HepG2 (cell line): ENCODE data around the gene PEF1. TPM values are rescaled to one million over a fixed set of nuclear protein-coding genes. Genes with fewer than 3 reads are reported as not detected.

ENCODE experiments used
- ATAC-seq: fragments of 200-7000 bp; cut with Tn5 transposase; 3 replicates; pipeline ENCODE4 v1.9.1; 2020; ENCODE audit warnings: mild to moderate bottlenecking, moderate library complexity
- BruUV-seq: library from RNA; stranded (reverse); fragments of 400-500 nt; replicated peaks from 2 replicates; lab custom pipeline; 2021; lab: Mats Ljungman, UMichigan
- CTCF ChIA-PET: fragments of 300-600 bp; formaldehyde crosslinking; extraction: SDS; loops from one replicate; lab custom pipeline; 2021; ENCODE audit warnings: low total read pairs, inconsistent platforms, low intra/inter-chr PET ratio; lab: Yijun Ruan, JAX
- POLR2A ChIA-PET: fragments of 350-600 bp; sonication (Branson Sonifier 250); formaldehyde crosslinking; loops from one replicate; lab custom pipeline; 2020; ENCODE audit warnings: antibody characterized with exemption, inconsistent platforms; lab: Yijun Ruan, JAX
- DNase-seq: peaks from one replicate; pipeline ENCODE4 v3.0.0-alpha.2; 2015; ENCODE audit warnings: low spot score
- FAIRE-seq: peaks from 3 replicates; lab custom pipeline; 2011; peaks lifted over from hg19 to GRCh38; lab: Jason Lieb, UNC
- H2AFZ ChIP-seq: one replicate; pipeline ENCODE4 v1.6.1; 2011; ENCODE audit warnings: low read length, inconsistent platforms
- H3K27ac ChIP-seq: fragments of 300-600 bp; 3 replicates; pipeline ENCODE4 v1.8.0; 2011; ENCODE audit warnings: mixed run types, mild to moderate bottlenecking, mixed read lengths, low read length, inconsistent platforms; ENCODE audit not compliant: insufficient read depth; ENCODE audit errors: extremely low read length
- H3K27me3 ChIP-seq, 2 experiments: fragments of 200-600 bp in 1 of 2; 2 replicates in 1 of 2; 3 replicates in 1 of 2; pipeline versions ENCODE4 v1.6.0 to v1.8.0; 2011; ENCODE audit warnings: low read length in 2 of 2, mild to moderate bottlenecking in 2 of 2, moderate library complexity in 2 of 2, inconsistent platforms in 1 of 2; ENCODE audit not compliant: insufficient read depth in 2 of 2, control insufficient read depth in 1 of 2
- H3K36me3 ChIP-seq, 2 experiments: fragments of 200-600 bp in 1 of 2; replicated peaks in 1 of 2; 2 replicates in 1 of 2; 3 replicates in 1 of 2; pipeline versions ENCODE4 v1.5.1 to v1.8.0; 2011; ENCODE audit warnings: low read length in 2 of 2, inconsistent platforms in 1 of 2; ENCODE audit not compliant: insufficient read depth in 2 of 2, control insufficient read depth in 1 of 2
- H3K4me1 ChIP-seq: 2 replicates; pipeline ENCODE4 v1.5.1; 2012; ENCODE audit warnings: low read length, inconsistent platforms; ENCODE audit not compliant: insufficient read depth
- H3K4me2 ChIP-seq: 2 replicates; pipeline ENCODE4 v1.6.0; 2011; ENCODE audit warnings: low read depth, low read length, inconsistent platforms
- H3K4me3 ChIP-seq, 3 experiments: fragments of 200-600 bp in 1 of 3; sonication (generic), shearing (Covaris generic) in 1 of 3; replicated peaks in 1 of 3; 2 replicates each; pipeline ENCODE4 v1.5.1; 2011 to 2016; ENCODE audit warnings: low read length in 3 of 3, inconsistent platforms in 2 of 3, low read depth in 2 of 3, mild to moderate bottlenecking in 2 of 3, control low read depth in 1 of 3, mixed read lengths in 1 of 3; ENCODE audit not compliant: insufficient read depth in 1 of 3
- H3K79me2 ChIP-seq: one replicate; pipeline ENCODE4 v1.6.1; 2011; ENCODE audit warnings: low read length, inconsistent platforms; ENCODE audit not compliant: insufficient read depth
- H3K9ac ChIP-seq: 2 replicates; pipeline ENCODE4 v1.6.0; 2011; ENCODE audit warnings: mild to moderate bottlenecking, low read depth, low read length, inconsistent platforms; ENCODE audit not compliant: insufficient read depth
- H3K9me3 ChIP-seq: 2 replicates; pipeline ENCODE4 v1.5.1; 2012; ENCODE audit warnings: mild to moderate bottlenecking, low read length
- H4K20me1 ChIP-seq: 2 replicates; pipeline ENCODE4 v1.6.0; 2011; ENCODE audit warnings: inconsistent platforms, mild to moderate bottlenecking, low read length, moderate library complexity; ENCODE audit not compliant: insufficient read depth
- BHLHE40 ChIP-seq: IDR thresholded peaks from 2 replicates; pipeline ENCODE4 v1.6.1; 2011; ENCODE audit warnings: low read length, improper control_type of control experiment
- CTCF ChIP-seq: sonication (generic); formaldehyde crosslinking; IDR thresholded peaks from 2 replicates; pipeline ENCODE4 v1.5.0; 2020; ENCODE audit warnings: mild to moderate bottlenecking, missing genetic modification reagents, moderate library complexity
- DDIT3 ChIP-seq: sonication (generic); formaldehyde crosslinking; IDR thresholded peaks from 2 replicates; pipeline ENCODE4 v1.4.0; 2020; ENCODE audit warnings: mild to moderate bottlenecking, missing genetic modification reagents
- E2F2 ChIP-seq: sonication (generic); formaldehyde crosslinking; IDR thresholded peaks from 2 replicates; pipeline ENCODE4 v1.4.0; 2020; ENCODE audit warnings: missing genetic modification reagents, borderline replicate concordance
- EP300 ChIP-seq, 3 experiments: sonication (generic) in 1 of 3; formaldehyde crosslinking in 1 of 3; IDR thresholded peaks; 2 replicates each; pipeline versions ENCODE4 v1.5.1 to v1.6.1; 2011 to 2020; ENCODE audit warnings: low read depth in 2 of 3, low read length in 2 of 3, borderline replicate concordance in 1 of 3, improper control_type of control experiment in 1 of 3, mild to moderate bottlenecking in 1 of 3, missing genetic modification reagents in 1 of 3, moderate library complexity in 1 of 3
- FOSL1 ChIP-seq: sonication (generic); formaldehyde crosslinking; IDR thresholded peaks from 2 replicates; pipeline ENCODE4 v1.9.0; 2021; ENCODE audit warnings: missing genetic modification reagents, borderline replicate concordance
- HIVEP1 ChIP-seq: sonication (generic); formaldehyde crosslinking; IDR thresholded peaks from 2 replicates; pipeline ENCODE4 v1.4.0; 2020; ENCODE audit warnings: mild to moderate bottlenecking, missing genetic modification reagents
- HNRNPL ChIP-seq: fragments of 200-400 bp; formaldehyde crosslinking; IDR thresholded peaks from 2 replicates; pipeline ENCODE4 v1.6.1; 2017; ENCODE audit warnings: mild to moderate bottlenecking, low read depth, low read length
- KLF13 ChIP-seq: sonication (generic); formaldehyde crosslinking; IDR thresholded peaks from 2 replicates; pipeline ENCODE4 v1.4.0; 2020; ENCODE audit warnings: mild to moderate bottlenecking, missing genetic modification reagents
- SALL2 ChIP-seq: sonication (generic); formaldehyde crosslinking; IDR thresholded peaks from 2 replicates; pipeline ENCODE4 v1.8.1; 2023; ENCODE audit warnings: mild to moderate bottlenecking, missing genetic modification reagents, inconsistent platforms
- SOX6 ChIP-seq, 2 experiments: fragments of 450-650 bp in 1 of 2; sonication (generic) in 1 of 2; formaldehyde crosslinking in 1 of 2; IDR thresholded peaks; 2 replicates each; pipeline versions ENCODE4 v1.4.0 to v1.6.1; 2017 to 2020; ENCODE audit warnings: antibody characterized with exemption in 1 of 2, mild to moderate bottlenecking in 1 of 2, missing genetic modification reagents in 1 of 2
- TGIF2 ChIP-seq: IDR thresholded peaks from 2 replicates; pipeline ENCODE4 v1.6.1; 2016; ENCODE audit warnings: control low read depth, missing compliant biosample characterization
- ZFP90 ChIP-seq: sonication (generic); formaldehyde crosslinking; IDR thresholded peaks from 2 replicates; pipeline ENCODE4 v1.8.0; 2022; ENCODE audit warnings: missing genetic modification reagents, mild to moderate bottlenecking, inconsistent platforms, borderline replicate concordance
- ZNF256 ChIP-seq: sonication (generic); formaldehyde crosslinking; conservative IDR thresholded peaks from 2 replicates; pipeline ENCODE4 v1.4.0; 2020; ENCODE audit warnings: missing genetic modification reagents
- ZNF263 ChIP-seq: sonication (generic); formaldehyde crosslinking; IDR thresholded peaks from 2 replicates; pipeline ENCODE4 v1.4.0; 2020; ENCODE audit warnings: missing genetic modification reagents
- WGBS: methylation state at CpG from one replicate; pipeline ENCODE4 v1.1.6; 2017; ENCODE audit warnings: low lambda C conversion rate; 5-methylcytosine and 5-hydroxymethylcytosine counted together
- in situ Hi-C: cut with HindIII; loops from 2 replicates; pipeline ENCODE4 v1.10.0; 2017; ENCODE audit warnings: low pct_unique_long_range_greater_than_20kb; ENCODE audit not compliant: extremely low pct_ligation_motif_present
- intact Hi-C: fragments of 100-400 bp; cut with micrococcal nuclease; formaldehyde crosslinking; loops from one replicate; pipeline ENCODE4 v1.10.0; 2022; ENCODE audit not compliant: unreplicated experiment
- polyA plus RNA-seq, 8 experiments: library from polyadenylated mRNA; depleted of rRNA in 3 of 8; stranded (reverse) in 7 of 8; unstranded in 1 of 8; fragments of >200 nt; fragmentation: Illumina TruSeq in 4 of 8; extraction: Trizol in 4 of 8; gene quantifications; 2 replicates each; pipeline versions ENCODE4 v1.2.1 to v1.2.3, GENCODE V29; 2011 to 2016; ENCODE audit warnings: low read depth in 4 of 8, missing spikeins in 1 of 8, mixed read lengths in 1 of 8; ENCODE audit not compliant: insufficient read depth in 1 of 8
- total RNA-seq, 5 experiments: library from RNA; depleted of rRNA; stranded (reverse); fragments of >200 nt; fragmentation: Illumina TruSeq; extraction: Trizol; gene quantifications; 2 replicates each; pipeline ENCODE4 v1.2.3, GENCODE V29; 2016; ENCODE audit warnings: low read depth in 1 of 5

Gene PEF1
- total and polyA plus RNA-seq, 2 of the 13 experiments (the other 11 are each of a cell fraction or from before 2014, with no cell fraction given): 57.1 to 57.8 TPM

- H3K4me3 ChIP-seq: no peak overlapping the region
- no peaks in the 10 kb centered on the region for H4K20me1 ChIP-seq
- no peaks in the 10 kb centered on the region for H3K79me2 ChIP-seq
- WGBS: 82% methylated on average over 7 of the region's 11 CpGs
- intact Hi-C loops: no loop called here
- H3K4me1 ChIP-seq: no peaks in the 10 kb centered on the region
- no peak overlapping the region for H3K9ac ChIP-seq
- POLR2A ChIA-PET: no interaction called here
- BruUV-seq: no TSS peak
- no peak overlapping the region for H3K4me2 ChIP-seq
- FAIRE-seq: no peak
- peak; percentile 88 for ATAC-seq
- no peaks in the 10 kb centered on the region for H3K27me3 ChIP-seq
- TF ChIP-seq ZNF256 (no peak), CTCF (CRISPR knock-in tag) (peak; percentile 41), HNRNPL (peak; percentile 81; the same call in 1 of the 2 replicates), HIVEP1 (CRISPR knock-in tag) (no peak)
- no peaks in the 10 kb centered on the region for H3K36me3 ChIP-seq
- no peak for DNase-seq
- H3K27ac ChIP-seq: no peak overlapping the region
- no peaks in the 10 kb centered on the region for H3K9me3 ChIP-seq
- CTCF ChIA-PET: no interaction called here
- no peak overlapping the region for H2AFZ ChIP-seq
- in situ Hi-C loops: no loop called here
Measured at GRCh38 chr1:31683997-31684396, 39.3 kb upstream of the PEF1 start.

- intact Hi-C loops (no loop called here), in situ Hi-C loops (no loop called here)
- no peaks in the 10 kb centered on the region for H4K20me1 ChIP-seq
- H3K4me2 ChIP-seq: no peak overlapping the region
- no peak for ATAC-seq
- no peak overlapping the region for H3K4me3 ChIP-seq
- no peak for FAIRE-seq
- H3K9me3 ChIP-seq: no peaks in the 10 kb centered on the region
- WGBS: 83% methylated on average over 4 of the region's 9 CpGs
- no peak overlapping the region for H3K9ac ChIP-seq
- H3K36me3 ChIP-seq: no peaks in the 10 kb centered on the region
- ChIA-PET CTCF (no interaction called here), POLR2A (no interaction called here)
- no peak overlapping the region for H2AFZ ChIP-seq
- no peak overlapping the region for H3K27ac ChIP-seq
- H3K4me1 ChIP-seq: no peaks in the 10 kb centered on the region
- H3K79me2 ChIP-seq: no peaks in the 10 kb centered on the region
- BruUV-seq: no TSS peak
- DNase-seq: no peak
- H3K27me3 ChIP-seq: no peaks in the 10 kb centered on the region
- TF ChIP-seq SALL2 (CRISPR knock-in tag): no peak
- no peak for TF ChIP-seq BHLHE40
- no peak for TF ChIP-seq KLF13 (CRISPR knock-in tag)
- no peak for TF ChIP-seq ZFP90
- no peak for TF ChIP-seq SOX6 (IDR thresholded peaks at IDR 0.05)
- no peak for TF ChIP-seq SOX6 (CRISPR knock-in tag; IDR thresholded peaks at IDR 0.05)
- no peak for TF ChIP-seq FOSL1 (CRISPR knock-in tag)
- TF ChIP-seq TGIF2: no peak
- TF ChIP-seq E2F2 (CRISPR knock-in tag): no peak
- no peak for TF ChIP-seq ZNF263
- TF ChIP-seq EP300 (IDR thresholded peaks at IDR 0.05; ENCODE audit: low read depth in 2 of 2, low read length in 2 of 2): no peak
- no peak for TF ChIP-seq EP300 (CRISPR knock-in tag; IDR thresholded peaks at IDR 0.05; ENCODE audit: borderline replicate concordance)
- no peak for TF ChIP-seq DDIT3 (CRISPR knock-in tag)
Measured at GRCh38 chr1:31681415-31681814, 36.7 kb upstream of the PEF1 start.
